Neural cell (in vitro differentiated cells): ENCODE results near the gene IGFL2.

Source experiments
- EZH2 ChIP-seq: fragments of 200-600, 300-800 bp; shearing (Covaris generic), sonication (generic); IDR thresholded peaks from 2 replicates; pipeline ENCODE4 v1.6.1; 2014; ENCODE audit warnings: antibody characterized with exemption, low read length, borderline replicate concordance, mild to moderate bottlenecking; ENCODE audit not compliant: insufficient read depth, poor library complexity, severe bottlenecking
- MXI1 ChIP-seq: fragments of 450-650 bp; conservative IDR thresholded peaks from 2 replicates; pipeline ENCODE4 v1.6.1; 2014; ENCODE audit warnings: antibody characterized with exemption, mild to moderate bottlenecking; ENCODE audit not compliant: poor library complexity, severe bottlenecking
- POLR2AphosphoS5 ChIP-seq: IDR thresholded peaks from 2 replicates; pipeline ENCODE4 v1.6.1; 2012
- RAD21 ChIP-seq: fragments of 450-650 bp; conservative IDR thresholded peaks from 2 replicates; pipeline ENCODE4 v1.6.1; 2014; ENCODE audit warnings: antibody characterized with exemption, mild to moderate bottlenecking, moderate library complexity
- TAF1 ChIP-seq: IDR thresholded peaks from 2 replicates; pipeline ENCODE4 v1.6.1; 2012; ENCODE audit warnings: low read depth
- TF ChIP-seq, protein P1 (sequence below): fragments of 450-650 bp; IDR thresholded peaks from 2 replicates; pipeline ENCODE4 v1.5.1; 2014; ENCODE audit warnings: antibody characterized with exemption, mild to moderate bottlenecking, moderate library complexity; ENCODE audit not compliant: poor library complexity, severe bottlenecking

DNA sequence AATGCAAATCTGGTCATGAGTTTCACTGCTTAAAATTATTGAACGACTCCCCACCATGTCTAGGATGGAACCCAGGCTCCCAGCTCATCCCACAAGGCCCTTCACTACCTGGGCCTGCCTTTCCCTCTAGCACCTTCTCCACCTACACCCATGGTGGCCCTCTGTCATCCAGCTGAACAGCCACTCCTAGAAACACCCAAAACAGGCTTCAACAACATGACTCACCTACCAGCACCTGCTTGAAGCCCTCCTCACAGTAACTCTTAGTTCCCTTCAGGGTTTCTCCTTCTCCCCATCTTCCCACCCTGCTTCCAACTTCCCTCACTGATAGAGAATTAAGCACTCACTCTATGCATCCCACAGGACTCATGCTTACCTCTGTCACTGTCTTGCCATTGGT is 6.6 kb upstream of the IGFL2 start:
- TF ChIP-seq, protein P1, sequence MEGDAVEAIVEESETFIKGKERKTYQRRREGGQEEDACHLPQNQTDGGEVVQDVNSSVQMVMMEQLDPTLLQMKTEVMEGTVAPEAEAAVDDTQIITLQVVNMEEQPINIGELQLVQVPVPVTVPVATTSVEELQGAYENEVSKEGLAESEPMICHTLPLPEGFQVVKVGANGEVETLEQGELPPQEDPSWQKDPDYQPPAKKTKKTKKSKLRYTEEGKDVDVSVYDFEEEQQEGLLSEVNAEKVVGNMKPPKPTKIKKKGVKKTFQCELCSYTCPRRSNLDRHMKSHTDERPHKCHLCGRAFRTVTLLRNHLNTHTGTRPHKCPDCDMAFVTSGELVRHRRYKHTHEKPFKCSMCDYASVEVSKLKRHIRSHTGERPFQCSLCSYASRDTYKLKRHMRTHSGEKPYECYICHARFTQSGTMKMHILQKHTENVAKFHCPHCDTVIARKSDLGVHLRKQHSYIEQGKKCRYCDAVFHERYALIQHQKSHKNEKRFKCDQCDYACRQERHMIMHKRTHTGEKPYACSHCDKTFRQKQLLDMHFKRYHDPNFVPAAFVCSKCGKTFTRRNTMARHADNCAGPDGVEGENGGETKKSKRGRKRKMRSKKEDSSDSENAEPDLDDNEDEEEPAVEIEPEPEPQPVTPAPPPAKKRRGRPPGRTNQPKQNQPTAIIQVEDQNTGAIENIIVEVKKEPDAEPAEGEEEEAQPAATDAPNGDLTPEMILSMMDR = no peak
- TF ChIP-seq EZH2 (no peak), TAF1 (no peak), RAD21 (no peak), MXI1 (no peak), POLR2AphosphoS5 (no peak)
